ENCODE results near the gene NTN5.

GRCh38 chr19:48660852-48661710, 11.7 kb downstream of the NTN5 start:
- TF ChIP-seq GATA3 (IDR thresholded peaks at IDR 0.05; ENCODE audit: low read depth, low read length) (no peak), GATA2 (IDR thresholded peaks at IDR 0.05; ENCODE audit: low read depth, low read length) (no peak)
